VCaP (cell line): ENCODE results near the gene CTNNA2.
A peak's percentile ranks its signal among the peaks of the same experiment; 100 is the strongest.

Experiments
- H3K27ac ChIP-seq: fragments of 450-650 bp; 2 replicates; pipeline ENCODE4 v1.5.1; 2017
- TF ChIP-seq, protein P1 (sequence below): fragments of 450-650 bp; conservative IDR thresholded peaks from 2 replicates; pipeline ENCODE4 v1.5.1; 2017; ENCODE audit warnings: mild to moderate bottlenecking, moderate library complexity

CTNNA2 gene

GRCh38 chr2:80322311-80322920 lies 809.6 kb downstream of the CTNNA2 start:
- no peak overlapping the region for H3K27ac ChIP-seq
- TF ChIP-seq, protein P1, sequence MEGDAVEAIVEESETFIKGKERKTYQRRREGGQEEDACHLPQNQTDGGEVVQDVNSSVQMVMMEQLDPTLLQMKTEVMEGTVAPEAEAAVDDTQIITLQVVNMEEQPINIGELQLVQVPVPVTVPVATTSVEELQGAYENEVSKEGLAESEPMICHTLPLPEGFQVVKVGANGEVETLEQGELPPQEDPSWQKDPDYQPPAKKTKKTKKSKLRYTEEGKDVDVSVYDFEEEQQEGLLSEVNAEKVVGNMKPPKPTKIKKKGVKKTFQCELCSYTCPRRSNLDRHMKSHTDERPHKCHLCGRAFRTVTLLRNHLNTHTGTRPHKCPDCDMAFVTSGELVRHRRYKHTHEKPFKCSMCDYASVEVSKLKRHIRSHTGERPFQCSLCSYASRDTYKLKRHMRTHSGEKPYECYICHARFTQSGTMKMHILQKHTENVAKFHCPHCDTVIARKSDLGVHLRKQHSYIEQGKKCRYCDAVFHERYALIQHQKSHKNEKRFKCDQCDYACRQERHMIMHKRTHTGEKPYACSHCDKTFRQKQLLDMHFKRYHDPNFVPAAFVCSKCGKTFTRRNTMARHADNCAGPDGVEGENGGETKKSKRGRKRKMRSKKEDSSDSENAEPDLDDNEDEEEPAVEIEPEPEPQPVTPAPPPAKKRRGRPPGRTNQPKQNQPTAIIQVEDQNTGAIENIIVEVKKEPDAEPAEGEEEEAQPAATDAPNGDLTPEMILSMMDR, result no peak

DNA sequence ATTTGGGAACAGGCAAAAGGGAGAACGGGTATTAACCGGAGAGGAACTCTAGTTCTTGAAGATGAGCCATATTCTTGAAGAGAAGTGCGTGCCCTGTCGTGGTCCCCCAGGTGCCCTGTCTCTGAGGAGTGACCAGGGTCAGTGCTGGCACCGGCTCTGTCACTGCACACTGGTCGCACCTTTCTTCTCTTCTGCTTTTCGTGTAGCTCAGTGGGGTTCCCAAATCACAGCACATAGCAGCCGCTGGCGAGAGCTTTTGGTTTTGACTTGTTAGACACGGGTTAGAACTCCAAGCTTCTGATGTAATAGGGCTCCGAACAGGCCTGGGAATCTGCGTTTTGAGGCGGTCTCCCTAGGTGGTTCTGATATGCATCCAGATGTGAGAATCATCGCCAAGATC lies 810.1 kb downstream of the CTNNA2 start:
- no peak overlapping the region for H3K27ac ChIP-seq
- TF ChIP-seq, protein P1, result no peak

GRCh38 chr2:80323610-80324009 lies 810.8 kb downstream of the CTNNA2 start:
- TF ChIP-seq, protein P1, result no peak
- H3K27ac ChIP-seq, result no peak overlapping the region

DNA sequence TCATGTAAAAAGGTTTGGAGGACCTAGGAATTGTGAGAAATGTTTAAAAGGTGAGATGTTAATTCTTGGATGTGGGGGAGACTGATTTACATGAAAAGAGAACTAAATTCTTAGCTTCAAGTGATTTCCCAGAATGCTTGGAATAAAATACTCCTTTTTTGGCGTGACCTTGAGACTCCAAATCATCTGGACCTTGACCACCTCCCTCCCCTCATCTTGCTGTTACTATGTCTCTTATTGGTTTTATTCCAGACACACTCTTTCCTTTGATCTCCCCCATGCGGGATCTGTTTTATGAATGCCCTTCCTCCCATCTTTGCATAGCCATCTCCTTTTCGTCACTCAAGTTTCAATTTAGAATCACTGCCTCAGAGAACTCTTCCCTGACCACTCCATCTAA lies 811.7 kb downstream of the CTNNA2 start:
- H3K27ac ChIP-seq, result no peak overlapping the region
- TF ChIP-seq, protein P1, result no peak

GRCh38 chr2:80326214-80326613 lies 813.4 kb downstream of the CTNNA2 start:
- H3K27ac ChIP-seq, result no peak overlapping the region
- TF ChIP-seq, protein P1, result peak; percentile 71

DNA sequence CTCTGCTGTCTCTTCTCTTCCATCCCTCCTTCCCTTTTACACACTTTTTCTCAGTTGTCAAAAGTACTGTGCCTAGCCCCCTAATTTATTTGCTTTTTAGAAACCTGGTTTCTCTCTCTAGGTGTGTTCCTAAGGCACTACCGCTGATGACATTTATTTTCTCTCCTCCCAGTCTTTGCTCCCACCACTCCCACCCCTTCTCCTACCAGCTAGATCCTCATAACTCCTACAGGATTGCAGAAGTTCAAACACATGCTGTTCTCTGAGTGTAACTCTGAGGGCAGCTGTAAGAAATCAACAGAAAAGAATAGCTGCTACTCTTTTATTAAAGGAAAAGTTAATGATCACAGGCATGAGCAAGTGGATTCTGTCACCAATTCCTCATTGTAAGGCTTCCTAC lies 814.0 kb downstream of the CTNNA2 start:
- TF ChIP-seq, protein P1, result no peak
- no peak overlapping the region for H3K27ac ChIP-seq

GRCh38 chr2:80328159-80328571 lies 815.3 kb downstream of the CTNNA2 start:
- H3K27ac ChIP-seq, result no peak overlapping the region
- TF ChIP-seq, protein P1, result no peak
